GM20431 (cell line): ENCODE results near the gene AQP3.

Experiments used
- in situ Hi-C: fragments of 300-500 bp; cut with MseI, MboI; formaldehyde crosslinking; loops from one replicate; pipeline ENCODE4 v1.15.0; 2020; ENCODE audit warnings: low sequenced_read_pairs; ENCODE audit not compliant: unreplicated experiment

The AQP3 gene

GRCh38 chr9:33445389-33446239, 1.8 kb downstream of the AQP3 start:
- in situ Hi-C loops: no loop called here

- in situ Hi-C loops: no loop called here
Observed at GRCh38 chr9:33443464-33444154, 3.8 kb downstream of the AQP3 start.

DNA sequence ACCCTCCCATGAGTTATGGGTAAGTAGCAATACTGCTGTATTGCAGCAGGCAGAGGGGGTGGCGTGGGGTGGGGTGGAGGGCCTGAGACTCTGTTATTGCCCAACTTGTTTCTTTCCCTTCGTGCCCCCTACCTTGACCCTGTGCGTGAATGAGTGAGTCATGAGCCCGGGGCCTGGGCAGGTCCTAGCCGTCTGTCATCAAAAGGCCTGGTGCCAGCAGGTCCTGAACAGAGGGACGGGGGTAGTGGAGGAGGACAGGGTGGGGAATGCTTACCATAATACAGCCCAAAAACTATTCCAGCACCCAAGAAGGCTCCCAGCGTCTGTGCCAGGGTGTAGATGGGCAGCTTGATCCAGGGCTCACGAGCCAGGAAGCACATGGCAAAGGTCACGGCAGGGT, 4.3 kb downstream of the AQP3 start:
- in situ Hi-C loops: no loop called here

- in situ Hi-C loops: no loop called here
Observed at GRCh38 chr9:33442125-33442524, 5.3 kb downstream of the AQP3 start.

- in situ Hi-C loops: no loop called here
Observed at GRCh38 chr9:33440609-33441008, 6.8 kb downstream of the AQP3 start.

DNA sequence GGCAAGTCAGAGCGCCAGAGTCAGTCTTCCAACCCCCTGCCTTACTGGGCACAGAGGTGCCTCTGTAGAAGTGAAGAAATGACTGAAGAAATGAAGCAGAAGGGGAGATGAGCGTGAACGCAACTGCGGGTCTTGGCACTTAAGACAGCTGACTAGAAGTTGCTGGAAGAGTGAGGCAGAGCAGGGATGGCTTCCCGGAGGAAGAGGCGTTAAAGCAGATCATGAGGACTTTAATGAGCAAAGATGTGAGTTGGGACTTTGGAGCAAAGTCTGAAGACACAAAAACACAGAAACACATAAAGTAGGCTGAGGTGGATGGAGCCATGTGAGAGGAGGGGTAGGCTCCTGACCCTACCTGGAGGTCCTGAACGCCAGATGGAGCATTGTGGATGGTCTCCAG, 7.2 kb downstream of the AQP3 start:
- in situ Hi-C loops: no loop called here

DNA sequence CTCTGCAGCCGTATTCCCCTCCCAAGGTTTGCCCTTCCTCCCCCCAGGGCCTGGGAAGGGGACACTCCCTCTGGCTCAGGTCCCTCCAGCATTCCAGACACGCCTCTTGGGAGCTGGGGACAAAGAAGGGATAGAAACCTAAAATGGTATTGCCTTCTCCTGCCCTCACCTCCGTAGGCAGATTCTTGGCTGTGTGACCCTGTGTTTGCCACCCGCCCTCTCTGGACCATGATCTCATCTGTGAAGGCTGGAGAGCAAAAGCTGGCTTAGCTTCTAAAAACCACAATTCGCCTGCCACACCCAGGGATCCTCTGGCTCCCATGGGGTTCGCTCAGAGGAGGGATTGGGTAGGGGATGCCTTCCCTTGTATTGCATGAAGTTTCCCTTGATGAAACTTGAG, 7.7 kb downstream of the AQP3 start:
- in situ Hi-C loops: no loop called here

DNA sequence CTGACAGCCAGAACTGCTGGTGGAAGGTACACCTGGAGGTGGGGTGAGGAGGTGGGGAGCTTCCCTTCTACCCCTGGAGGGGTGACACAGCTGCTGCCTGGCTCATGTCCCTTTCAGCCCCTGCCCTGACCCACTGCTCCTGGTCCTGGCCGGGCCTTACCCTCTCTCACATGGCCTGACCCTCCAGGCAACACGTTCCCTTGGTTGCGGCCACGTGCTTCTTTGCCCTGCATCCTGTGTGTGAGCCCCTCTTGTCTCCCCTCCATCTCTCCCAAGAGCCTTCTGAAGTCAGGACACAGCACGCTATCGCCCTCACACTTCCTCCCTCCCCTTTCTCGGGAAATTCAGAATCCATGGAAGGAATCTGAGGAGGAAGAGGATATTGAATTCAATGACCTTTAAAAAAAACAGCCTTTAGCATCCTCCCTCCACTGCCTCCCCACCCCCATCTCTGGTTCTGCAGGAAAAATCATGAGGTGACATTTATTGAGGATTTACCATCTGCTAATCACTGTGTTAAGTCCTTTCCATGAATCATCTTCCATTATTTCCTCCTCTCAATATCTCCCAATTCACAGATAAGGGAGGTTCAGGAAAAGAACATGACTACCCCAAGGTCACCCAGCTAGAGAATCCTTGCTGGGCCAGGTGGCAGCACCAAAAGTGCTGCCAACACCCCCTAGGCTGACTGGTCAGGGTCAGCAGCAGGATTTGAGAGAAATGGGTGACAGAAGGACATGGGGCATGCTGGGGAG, 8.3 kb downstream of the AQP3 start:
- in situ Hi-C loops: no loop called here

- in situ Hi-C loops: no loop called here
Observed at GRCh38 chr9:33437898-33438297, 9.5 kb downstream of the AQP3 start.

- in situ Hi-C loops: no loop called here
Observed at GRCh38 chr9:33437205-33437604, 10.2 kb downstream of the AQP3 start.

DNA sequence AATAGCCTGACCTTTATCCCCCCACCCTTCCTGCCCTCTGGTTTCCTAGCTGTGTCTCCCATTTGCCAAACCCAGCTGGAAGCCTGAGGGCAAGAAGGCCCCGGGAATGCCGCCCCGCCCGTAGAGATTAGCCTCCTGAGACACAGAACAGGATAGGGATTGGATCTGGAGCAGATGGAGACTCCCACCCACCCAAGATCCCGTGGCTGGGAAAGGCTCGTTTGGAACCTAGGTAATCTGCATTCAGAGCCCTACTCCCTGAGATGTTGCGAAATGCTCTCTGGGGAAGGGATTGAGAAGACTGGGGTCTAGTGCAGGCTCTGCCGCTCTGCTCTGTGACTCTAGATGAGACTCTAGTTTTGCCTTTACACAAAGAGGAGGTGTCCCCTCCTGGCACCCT, 10.9 kb downstream of the AQP3 start:
- in situ Hi-C loops: no loop called here

DNA sequence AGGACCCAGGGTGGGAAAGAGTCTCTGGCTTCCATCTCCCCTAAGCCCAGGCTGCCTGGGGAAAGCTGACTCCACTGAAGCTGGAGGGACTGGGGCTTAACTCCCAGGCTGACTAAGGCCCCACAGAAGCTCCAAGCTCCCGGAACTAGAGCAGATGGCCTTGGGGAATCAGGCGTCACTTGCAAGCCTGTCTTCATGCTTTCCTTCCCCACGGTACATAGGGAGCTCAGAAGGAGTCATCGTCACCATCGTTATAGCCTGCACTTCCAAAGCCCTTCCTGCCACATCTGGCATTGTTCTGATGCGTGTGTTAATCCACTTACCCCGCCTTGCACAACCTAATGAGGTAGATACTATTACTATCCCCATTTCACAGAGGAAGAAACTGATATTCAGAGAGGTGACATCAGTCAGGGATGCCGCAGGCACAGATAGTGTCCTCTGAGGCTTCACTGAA, 11.5 kb downstream of the AQP3 start:
- in situ Hi-C loops: no loop called here

- in situ Hi-C loops: no loop called here
Observed at GRCh38 chr9:33434317-33435105, 12.9 kb downstream of the AQP3 start.

DNA sequence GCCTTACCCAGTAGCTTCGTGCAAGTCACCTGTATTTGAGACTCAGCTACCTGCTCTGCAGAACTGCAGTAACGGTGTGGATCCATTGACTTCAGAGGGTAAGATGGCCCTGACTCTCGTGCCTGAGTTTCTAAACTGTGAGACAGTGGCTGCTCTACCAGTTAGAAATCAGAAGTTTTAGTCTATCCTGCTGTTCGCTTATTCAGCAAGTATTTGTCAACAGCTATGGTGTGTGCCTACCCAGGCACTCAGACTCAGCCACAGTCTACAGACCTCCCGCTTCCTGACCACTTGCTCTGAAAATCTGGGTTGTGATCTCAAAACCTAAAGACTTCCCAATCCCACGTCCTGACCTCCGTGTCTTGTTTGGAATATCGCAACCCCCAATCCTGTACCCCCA, 13.5 kb downstream of the AQP3 start:
- in situ Hi-C loops: no loop called here

DNA sequence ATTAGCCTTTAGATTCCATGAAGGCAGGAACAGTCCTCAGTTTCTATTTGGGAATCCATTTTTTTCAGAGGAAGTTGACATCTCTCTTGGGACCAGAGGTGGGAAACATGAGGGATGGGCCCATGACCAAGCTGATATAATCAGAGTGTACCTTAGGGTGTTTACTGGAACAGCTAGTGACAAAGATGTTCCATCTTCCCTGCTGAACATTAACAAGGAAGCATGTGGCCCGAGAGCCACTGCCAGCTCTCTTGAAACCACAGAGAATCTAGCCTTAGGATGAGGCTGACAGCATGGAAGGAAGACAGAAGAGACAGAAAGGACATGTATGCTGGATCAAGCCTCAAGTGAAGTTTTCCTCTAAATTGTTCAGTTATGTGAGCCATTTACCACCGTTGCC, 16.0 kb downstream of the AQP3 start:
- in situ Hi-C loops: no loop called here

DNA sequence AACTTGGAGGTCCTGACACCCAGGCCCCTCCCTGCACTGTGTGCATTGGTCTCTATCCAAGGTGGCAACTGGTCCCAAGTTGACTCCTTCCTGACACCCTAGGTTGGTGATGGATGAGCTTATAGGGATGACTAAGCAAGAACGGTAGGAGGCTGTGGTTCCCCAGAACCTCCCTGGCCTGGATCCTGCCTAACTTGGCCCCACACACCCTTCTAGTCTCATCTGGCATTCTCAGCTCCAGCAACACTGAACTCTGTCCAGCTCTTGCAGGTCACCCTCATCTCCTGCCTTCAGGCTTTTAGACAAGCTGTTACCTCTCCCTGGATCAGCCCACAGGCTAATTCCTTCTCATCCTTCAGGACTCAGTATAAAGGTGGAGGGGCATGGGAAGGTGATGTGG, 16.5 kb downstream of the AQP3 start:
- in situ Hi-C loops: no loop called here

DNA sequence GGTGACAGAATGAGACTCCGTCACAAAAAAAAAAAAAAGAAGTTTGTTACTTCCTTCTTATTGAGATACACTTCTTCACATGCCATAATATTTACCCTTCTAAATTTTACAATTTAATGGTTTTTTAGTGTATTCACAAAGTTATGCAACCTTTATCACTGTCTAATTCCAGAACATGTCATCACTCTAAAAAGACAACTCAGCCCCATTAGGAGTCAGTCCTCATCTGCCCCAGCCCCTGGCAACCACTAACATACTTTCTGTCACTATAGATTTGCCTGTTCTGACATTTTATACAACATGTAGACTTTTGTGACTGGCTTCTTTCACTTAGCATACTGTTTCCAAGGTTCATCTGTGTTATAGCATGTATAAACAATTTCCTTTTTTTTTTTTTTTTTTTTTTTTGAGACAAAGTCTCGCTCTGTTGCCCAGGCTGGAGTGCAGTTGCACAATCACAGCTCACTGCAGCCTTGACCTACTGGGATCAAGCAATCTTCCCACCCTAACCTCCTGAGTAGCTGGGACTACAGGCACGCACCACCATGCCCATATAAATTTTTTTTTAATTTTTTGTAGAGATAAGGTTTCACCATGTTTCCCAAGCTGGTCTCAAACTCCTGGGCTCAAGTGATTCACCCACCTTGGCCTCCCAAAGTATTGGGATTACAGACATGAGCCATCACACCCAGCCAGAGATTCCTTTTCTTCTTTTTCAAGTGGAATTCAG, 18.0 kb downstream of the AQP3 start:
- in situ Hi-C loops: no loop called here

GRCh38 chr9:33426843-33427293, 20.5 kb downstream of the AQP3 start:
- in situ Hi-C loops: no loop called here

DNA sequence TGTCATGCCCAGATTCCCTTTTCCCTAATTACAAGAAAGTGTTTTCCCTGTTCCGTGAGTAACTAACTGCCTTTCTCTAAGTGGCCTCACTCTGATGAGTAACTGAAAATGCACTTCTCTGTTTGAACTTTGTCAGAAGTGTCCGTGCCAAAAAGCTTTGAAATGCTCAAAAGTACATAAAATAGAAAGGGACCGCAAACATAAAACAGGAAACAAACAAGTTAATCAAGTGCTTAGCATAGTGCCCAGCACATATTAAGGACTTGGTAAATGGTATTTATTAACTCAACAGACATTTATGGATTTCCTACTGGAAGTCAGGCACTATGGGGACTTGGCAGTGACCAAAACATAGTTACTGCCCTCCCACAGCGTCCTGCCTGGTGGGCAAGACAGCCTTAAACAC, 22.3 kb downstream of the AQP3 start:
- in situ Hi-C loops: no loop called here
